Coronary artery (tissue), 2 donors: Measurements from ENCODE around the gene EGLN3.

Source experiments
- DNase-seq: peaks from one replicate; pipeline ENCODE4 v3.0.0-alpha.2; 2017; ENCODE audit warnings: low spot score
- H3K27ac ChIP-seq, 2 donors: fragments of 200-600 bp; sonication (generic); one replicate each; pipeline ENCODE4 v1.5.1; 2016 to 2019
- H3K4me3 ChIP-seq: fragments of 200-600 bp; sonication (generic); 2 replicates; pipeline ENCODE4 v1.5.1; 2016; ENCODE audit warnings: mild to moderate bottlenecking, moderate library complexity
- CTCF ChIP-seq: fragments of 200-600 bp; sonication (generic); IDR thresholded peaks from one replicate; pipeline ENCODE4 v1.5.1; 2019; ENCODE audit warnings: antibody characterized with exemption

Gene EGLN3

GRCh38 chr14:33906968-33907367, 43.9 kb downstream of the EGLN3 start:
- H3K27ac ChIP-seq: no peak overlapping the region
- no peak overlapping the region for H3K4me3 ChIP-seq
- no peak for TF ChIP-seq CTCF
- no peak for DNase-seq

- DNase-seq: no peak
- no peak overlapping the region for H3K4me3 ChIP-seq
- H3K27ac ChIP-seq: no peak overlapping the region
- TF ChIP-seq CTCF: no peak
These were observed 46.3 kb downstream of the EGLN3 start for GRCh38 chr14:33904609-33905008.

GRCh38 chr14:33903369-33903768, 47.5 kb downstream of the EGLN3 start:
- Histone ChIP-seq H3K4me3 (no peak overlapping the region), H3K27ac (no peak overlapping the region)
- TF ChIP-seq CTCF: no peak
- DNase-seq: no peak

GRCh38 chr14:33902363-33902762, 48.5 kb downstream of the EGLN3 start:
- Histone ChIP-seq H3K27ac (no peak overlapping the region), H3K4me3 (no peak overlapping the region)
- DNase-seq: no peak
- no peak for TF ChIP-seq CTCF

- no peak for DNase-seq
- TF ChIP-seq CTCF: no peak
- Histone ChIP-seq H3K27ac (no peak overlapping the region), H3K4me3 (no peak overlapping the region)
These were observed 49.3 kb downstream of the EGLN3 start for GRCh38 chr14:33901426-33902155.

- no peak for TF ChIP-seq CTCF
- Histone ChIP-seq H3K27ac (no peak overlapping the region), H3K4me3 (no peak overlapping the region)
- DNase-seq: no peak
These were observed 50.2 kb downstream of the EGLN3 start for GRCh38 chr14:33900706-33901105.

- TF ChIP-seq CTCF: no peak
- DNase-seq: no peak
- H3K27ac ChIP-seq: no peak overlapping the region
- no peak overlapping the region for H3K4me3 ChIP-seq
These were observed 51.0 kb downstream of the EGLN3 start for GRCh38 chr14:33899723-33900341.
